ENCODE data around the gene CFAP69.
"Not testable (repeated sequence)": the region's sequence is repeated elsewhere in the genome, so short reads cannot be mapped to it uniquely, and the experiment has no call there.

GRCh38 chr7:90334926-90335325 lies 90.0 kb downstream of the CFAP69 start:
- not testable (repeated sequence) for TF ChIP-seq CTCF (IDR thresholded peaks at IDR 0.05 in 2 of 3, conservative IDR thresholded peaks at IDR 0.05 in 1 of 3; ENCODE audit: borderline replicate concordance in 1 of 3, insufficient read depth in 1 of 3, low read depth in 2 of 3, low read length in 2 of 3); REST (IDR thresholded peaks at IDR 0.05; ENCODE audit: low read depth); SIN3A (IDR thresholded peaks at IDR 0.05; ENCODE audit: low read depth); ZNF274 (IDR thresholded peaks at IDR 0.05; ENCODE audit: low read depth, low read length); EGR1 (IDR thresholded peaks at IDR 0.05; ENCODE audit: low read depth); POLR2A (IDR thresholded peaks at IDR 0.05; ENCODE audit: borderline replicate concordance, extremely low read depth, insufficient read depth, insufficient read length); EZH2phosphoT487 (IDR thresholded peaks at IDR 0.05; ENCODE audit: borderline replicate concordance); MAX (IDR thresholded peaks at IDR 0.05); EZH2 (IDR thresholded peaks at IDR 0.05); ATF3 (IDR thresholded peaks at IDR 0.05); FOSL1 (IDR thresholded peaks at IDR 0.05; ENCODE audit: low read depth); YY1 (IDR thresholded peaks at IDR 0.05; ENCODE audit: extremely low read depth, insufficient replicate concordance, low read depth, low read length)
